DOHH2 (cell line): ENCODE measurements around the gene PLEKHG4B.

Experiments
- H3F3A ChIP-seq: fragments of 200-600 bp; sonication (generic), shearing (Covaris generic); 2 replicates; pipeline ENCODE4 v1.6.0; 2016; ENCODE audit warnings: antibody characterized with exemption, mild to moderate bottlenecking; ENCODE audit not compliant: control insufficient read depth, insufficient read depth
- H3K27ac ChIP-seq: fragments of 200-600 bp; sonication (generic); 2 replicates; pipeline ENCODE4 v1.5.1; 2014; ENCODE audit warnings: low read depth, mild to moderate bottlenecking, low read length, moderate library complexity
- H3K27me3 ChIP-seq: fragments of 200-600 bp; sonication (generic); 2 replicates; pipeline ENCODE4 v1.6.1; 2014; ENCODE audit warnings: mild to moderate bottlenecking, low read length, mixed read lengths; ENCODE audit not compliant: control insufficient read depth
- H3K36me3 ChIP-seq: fragments of 200-600 bp; sonication (generic); 2 replicates; pipeline ENCODE4 v1.6.1; 2014; ENCODE audit warnings: mild to moderate bottlenecking, low read length, moderate library complexity, mixed read lengths; ENCODE audit not compliant: control insufficient read depth
- H3K4me1 ChIP-seq: fragments of 200-600 bp; sonication (generic); 2 replicates; pipeline ENCODE4 v1.6.1; 2014; ENCODE audit warnings: mild to moderate bottlenecking, low read length, mixed read lengths; ENCODE audit not compliant: control insufficient read depth
- H3K4me2 ChIP-seq: fragments of 200-600 bp; sonication (generic); 2 replicates; pipeline ENCODE4 v1.6.0; 2014; ENCODE audit warnings: mild to moderate bottlenecking, low read length, moderate library complexity
- H3K4me3 ChIP-seq: fragments of 200-600 bp; sonication (generic); 2 replicates; pipeline ENCODE4 v1.5.1; 2014; ENCODE audit warnings: mild to moderate bottlenecking, low read length, mixed read lengths
- H3K79me2 ChIP-seq: fragments of 200-600 bp; sonication (generic); 2 replicates; pipeline ENCODE4 v1.6.1; 2014; ENCODE audit warnings: mild to moderate bottlenecking, low read length, mixed read lengths; ENCODE audit not compliant: control insufficient read depth
- H3K9me2 ChIP-seq: fragments of 200-600 bp; sonication (generic); replicated peaks from 2 replicates; pipeline ENCODE4 v1.6.1; 2014; ENCODE audit warnings: mild to moderate bottlenecking, low read length, mixed read lengths; ENCODE audit not compliant: control insufficient read depth
- H3K9me3 ChIP-seq: fragments of 200-600 bp; sonication (generic); 2 replicates; pipeline ENCODE4 v1.6.1; 2014; ENCODE audit warnings: antibody characterized with exemption, low read length, mixed read lengths; ENCODE audit not compliant: control insufficient read depth, insufficient read depth
- H4K20me1 ChIP-seq: fragments of 200-600 bp; sonication (generic); 2 replicates; pipeline ENCODE4 v1.6.0; 2014; ENCODE audit warnings: low read depth, mild to moderate bottlenecking, antibody characterized with exemption, low read length, moderate library complexity; ENCODE audit not compliant: control insufficient read depth, insufficient read depth
- CTCF ChIP-seq: fragments of 200-600 bp; sonication (generic); IDR thresholded peaks from one replicate; pipeline ENCODE4 v1.5.1; 2014; ENCODE audit warnings: antibody characterized with exemption, mild to moderate bottlenecking, low read depth, low read length; ENCODE audit not compliant: poor library complexity, severe bottlenecking
- EZH2phosphoT487 ChIP-seq: fragments of 200-600 bp; sonication (generic); IDR thresholded peaks from 2 replicates; pipeline ENCODE4 v1.6.1; 2017; ENCODE audit warnings: borderline replicate concordance, mild to moderate bottlenecking, antibody characterized with exemption, low read length, moderate library complexity, mixed read lengths

Gene PLEKHG4B

DNA sequence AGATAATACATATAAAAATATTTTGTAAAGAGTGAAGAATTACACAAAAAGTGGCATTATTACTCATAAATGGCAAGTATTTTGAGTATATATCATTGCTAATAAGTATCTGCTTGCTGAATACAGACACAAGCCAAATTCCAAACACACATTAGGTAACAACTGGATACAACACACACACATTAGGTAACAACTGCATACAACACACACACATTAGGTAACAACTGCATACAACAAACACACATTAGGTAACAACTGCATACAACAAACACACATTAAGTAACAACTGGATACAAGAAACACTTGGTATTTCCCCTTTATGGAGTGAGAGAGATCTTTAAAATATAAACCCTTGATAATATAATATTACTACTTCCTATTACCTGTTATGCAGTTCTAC is 112.5 kb downstream of the PLEKHG4B start:
- Histone ChIP-seq H3K27ac (no peak overlapping the region), H3K9me2 (no peaks in the 10 kb centered on the region), H3K4me3 (no peak overlapping the region), H3K27me3 (no peaks in the 10 kb centered on the region), H3F3A (peaks cover 15% of the 10 kb centered on the region), H4K20me1 (peaks cover 14% of the 10 kb centered on the region), H3K79me2 (peaks cover 80% of the 10 kb centered on the region), H3K36me3 (peaks cover 54% of the 10 kb centered on the region), H3K9me3 (no peaks in the 10 kb centered on the region), H3K4me1 (peaks cover 51% of the 10 kb centered on the region), H3K4me2 (no peak overlapping the region)
- TF ChIP-seq EZH2phosphoT487 (no peak), CTCF (no peak)

- Histone ChIP-seq H3K27ac (no peak overlapping the region), H3K36me3 (peaks cover 49% of the 10 kb centered on the region), H3K27me3 (no peaks in the 10 kb centered on the region), H3K9me3 (no peaks in the 10 kb centered on the region), H3K4me3 (no peak overlapping the region), H3K4me1 (peaks cover 44% of the 10 kb centered on the region), H3K4me2 (no peak overlapping the region), H3K79me2 (peaks cover 80% of the 10 kb centered on the region), H3F3A (peaks cover 15% of the 10 kb centered on the region), H4K20me1 (peaks cover 17% of the 10 kb centered on the region), H3K9me2 (no peaks in the 10 kb centered on the region)
- no peak for TF ChIP-seq CTCF
- no peak for TF ChIP-seq EZH2phosphoT487
Measured at GRCh38 chr5:204966-205670, 113.2 kb downstream of the PLEKHG4B start.

DNA sequence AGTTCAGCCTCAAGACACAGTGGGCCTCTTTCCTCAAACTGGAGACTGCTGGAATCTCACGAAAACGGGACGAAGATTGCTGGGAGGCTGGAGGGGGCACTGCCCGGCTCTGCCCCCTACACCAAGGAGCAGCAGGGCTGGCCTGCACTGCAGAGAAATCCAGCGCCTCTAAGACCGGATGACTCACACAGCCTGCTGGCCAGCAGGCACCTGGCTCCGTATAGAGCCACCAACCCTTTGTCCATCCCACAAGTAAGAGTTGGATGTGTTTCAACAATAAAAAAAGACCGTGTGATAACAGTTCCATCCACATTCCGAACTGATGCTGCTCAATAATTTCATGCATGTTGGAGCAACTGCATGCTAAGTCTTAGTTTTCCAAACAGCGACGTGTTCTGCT is 114.4 kb downstream of the PLEKHG4B start:
- TF ChIP-seq EZH2phosphoT487 (no peak), CTCF (no peak)
- H3K79me2 ChIP-seq, result peaks cover 77% of the 10 kb centered on the region
- H3K27ac ChIP-seq, result no peak overlapping the region

More for the DNA sequence above, 114.4 kb downstream of the PLEKHG4B start:
- H4K20me1 ChIP-seq, result peaks cover 12% of the 10 kb centered on the region
- no peaks in the 10 kb centered on the region for H3K9me3 ChIP-seq
- H3F3A ChIP-seq, result peaks cover 12% of the 10 kb centered on the region
- no peak overlapping the region for H3K4me3 ChIP-seq
- H3K9me2 ChIP-seq, result no peaks in the 10 kb centered on the region
- H3K36me3 ChIP-seq, result peaks cover 45% of the 10 kb centered on the region
- no peak overlapping the region for H3K4me2 ChIP-seq
- peaks cover 31% of the 10 kb centered on the region for H3K4me1 ChIP-seq
- no peaks in the 10 kb centered on the region for H3K27me3 ChIP-seq
